Measurements from ENCODE around the gene NIT1.

NIT1 gene

GRCh38 chr1:161083748-161084596, 33.9 kb upstream of the NIT1 start:
- DNase-seq (ENCODE audit: low read depth in 4 of 4, low spot score in 1 of 4), result no peak

GRCh38 chr1:161084597-161084988, 33.3 kb upstream of the NIT1 start:
- no peak for DNase-seq (ENCODE audit: low read depth in 4 of 4, low spot score in 1 of 4)

- no peak for DNase-seq (ENCODE audit: low read depth in 4 of 4, low spot score in 1 of 4)
These were observed 32.7 kb upstream of the NIT1 start for GRCh38 chr1:161085165-161085564.

- DNase-seq (ENCODE audit: low read depth in 4 of 4, low spot score in 1 of 4), result no peak
These were observed 31.4 kb upstream of the NIT1 start for GRCh38 chr1:161086457-161086856.

GRCh38 chr1:161088587-161089110, 29.3 kb upstream of the NIT1 start:
- no peak for DNase-seq (ENCODE audit: low read depth in 4 of 4, low spot score in 1 of 4)

GRCh38 chr1:161089251-161089924, 28.5 kb upstream of the NIT1 start, which contains the start of gene NECTIN4:
Gene NECTIN4 (minus strand): TSS chr1:161089558. CDS start chr1:161089296, 262 bp downstream.
- no peak for DNase-seq (ENCODE audit: low read depth in 4 of 4, low spot score in 1 of 4)

- DNase-seq (ENCODE audit: low read depth in 4 of 4, low spot score in 1 of 4), result no peak
These were observed 28.0 kb upstream of the NIT1 start for GRCh38 chr1:161089938-161090337.

GRCh38 chr1:161090617-161091016, 27.3 kb upstream of the NIT1 start:
- no peak for DNase-seq (ENCODE audit: low read depth in 4 of 4, low spot score in 1 of 4)

- DNase-seq (ENCODE audit: low read depth in 4 of 4, low spot score in 1 of 4), result no peak
These were observed 26.8 kb upstream of the NIT1 start for GRCh38 chr1:161091093-161091492.

- no peak for DNase-seq (ENCODE audit: low read depth in 4 of 4, low spot score in 1 of 4)
These were observed 26.0 kb upstream of the NIT1 start for GRCh38 chr1:161091796-161092507.

GRCh38 chr1:161092621-161093028, 25.3 kb upstream of the NIT1 start:
- peak in 2 of 4 experiments; percentile 23 to 48 for DNase-seq (ENCODE audit: low read depth in 4 of 4, low spot score in 1 of 4)

GRCh38 chr1:161094481-161094880, 23.4 kb upstream of the NIT1 start:
- no peak for DNase-seq (ENCODE audit: low read depth in 4 of 4, low spot score in 1 of 4)

GRCh38 chr1:161095230-161095629, 22.7 kb upstream of the NIT1 start:
- no peak for DNase-seq (ENCODE audit: low read depth in 4 of 4, low spot score in 1 of 4)

- no peak for DNase-seq (ENCODE audit: low read depth in 4 of 4, low spot score in 1 of 4)
These were observed 21.9 kb upstream of the NIT1 start for GRCh38 chr1:161096015-161096414.

- no peak for DNase-seq (ENCODE audit: low read depth in 4 of 4, low spot score in 1 of 4)
These were observed 21.4 kb upstream of the NIT1 start for GRCh38 chr1:161096530-161096929.

- DNase-seq (ENCODE audit: low read depth in 4 of 4, low spot score in 1 of 4), result peak in 2 of 4 experiments; percentile 39 to 58
These were observed 19.5 kb upstream of the NIT1 start, which contains the start of gene KLHDC9 for GRCh38 chr1:161098210-161099068. Gene KLHDC9 (plus strand): TSS chr1:161098361. CDS start chr1:161098536, 175 bp downstream.

GRCh38 chr1:161099090-161099802, 18.7 kb upstream of the NIT1 start:
- no peak for DNase-seq (ENCODE audit: low read depth in 4 of 4, low spot score in 1 of 4)

- DNase-seq (ENCODE audit: low read depth in 4 of 4, low spot score in 1 of 4), result no peak
These were observed 17.3 kb upstream of the NIT1 start for GRCh38 chr1:161100556-161100955.

- DNase-seq (ENCODE audit: low read depth in 4 of 4, low spot score in 1 of 4), result no peak
These were observed 11.5 kb upstream of the NIT1 start for GRCh38 chr1:161106431-161106830.

GRCh38 chr1:161111117-161111516, 6.8 kb upstream of the NIT1 start:
- DNase-seq (ENCODE audit: low read depth in 4 of 4, low spot score in 1 of 4), result no peak
